OCI-LY7 (cell line): ENCODE results near the gene KCNMA1.

Experiments
- CTCF ChIP-seq: fragments of 200-600 bp; sonication (generic); conservative IDR thresholded peaks from 2 replicates; pipeline ENCODE4 v1.5.1; 2014; ENCODE audit warnings: mild to moderate bottlenecking, antibody characterized with exemption, low read length, moderate library complexity, mixed read lengths
- EZH2phosphoT487 ChIP-seq: fragments of 200-600 bp; sonication (generic); IDR thresholded peaks from 2 replicates; pipeline ENCODE4 v1.6.1; 2018; ENCODE audit warnings: low read depth, borderline replicate concordance, mild to moderate bottlenecking, mixed run types, antibody characterized with exemption, low read length, moderate library complexity, mixed read lengths

GRCh38 chr10:77681839-77682238, 44.2 kb upstream of the KCNMA1 start:
- no peak for TF ChIP-seq CTCF
- no peak for TF ChIP-seq EZH2phosphoT487
